T-cell (primary cell): Measurements from ENCODE around the gene SLC7A7. TPM values are rescaled to one million over a fixed set of nuclear protein-coding genes. Genes with fewer than 3 reads are reported as not detected.

Source experiments
- ATAC-seq, 4 experiments: fragments of 200-7000 bp in 3 of 4; fragments of 150-1000 bp in 1 of 4; cut with Tn5 transposase; replicated peaks in 1 of 4; 1 replicate in 3 of 4; 2 replicates in 1 of 4; pipeline ENCODE4 v1.10.0; 2021; ENCODE audit warnings: moderate library complexity in 3 of 4, mild to moderate bottlenecking in 2 of 4, moderate number of reproducible peaks in 1 of 4
- CTCF ChIA-PET, 2 donors: fragments of 300-600 bp; sonication (Branson Sonifier 250); formaldehyde crosslinking; loops; one replicate each; lab custom pipeline; 2022; ENCODE audit warnings: antibody characterized with exemption in 2 of 2; lab: Charles Lee
- POLR2A ChIA-PET, 2 donors: fragments of 300-600 bp; sonication (Branson Sonifier 250); formaldehyde crosslinking; loops; one replicate each; lab custom pipeline; 2022; ENCODE audit warnings: antibody characterized with exemption in 2 of 2; lab: Charles Lee
- DNase-seq, 35 experiments: peaks; one replicate each; pipeline versions ENCODE4 v3.0.0 to v3.0.0-alpha.2; 2013 to 2023
- H3K27ac ChIP-seq: one replicate; pipeline ENCODE4 v1.5.1; 2013; ENCODE audit warnings: low read length
- H3K27me3 ChIP-seq, 2 experiments: replicated peaks in 1 of 2; 1 replicate in 1 of 2; 2 replicates in 1 of 2; pipeline versions ENCODE4 v1.6.1 to v1.7.0; 2013; ENCODE audit warnings: low read length in 1 of 2, mixed read lengths in 1 of 2; ENCODE audit not compliant: control insufficient read depth in 2 of 2, insufficient read depth in 2 of 2; ENCODE audit errors: extremely low read depth in 1 of 2
- H3K36me3 ChIP-seq, 2 donors: 1 replicate in 1 of 2; 2 replicates in 1 of 2; pipeline versions ENCODE4 v1.6.1 to v1.7.0; 2013; ENCODE audit warnings: low read length in 1 of 2; ENCODE audit not compliant: control insufficient read depth in 2 of 2, insufficient read depth in 1 of 2; ENCODE audit errors: extremely low read depth in 1 of 2
- H3K4me1 ChIP-seq, 2 experiments: 1 replicate in 1 of 2; 2 replicates in 1 of 2; pipeline versions ENCODE4 v1.6.1 to v1.7.0; 2013; ENCODE audit warnings: low read length in 2 of 2, mixed read lengths in 1 of 2; ENCODE audit not compliant: insufficient read depth in 2 of 2, control insufficient read depth in 1 of 2; ENCODE audit errors: extremely low read depth in 1 of 2
- H3K4me3 ChIP-seq, 2 donors: 1 replicate in 1 of 2; 2 replicates in 1 of 2; pipeline versions ENCODE4 v1.5.1 to v1.7.0; 2013; ENCODE audit warnings: mild to moderate bottlenecking in 2 of 2, low read length in 1 of 2, moderate library complexity in 1 of 2; ENCODE audit not compliant: control insufficient read depth in 1 of 2; ENCODE audit errors: extremely low read depth in 1 of 2
- H3K9me3 ChIP-seq: 2 replicates; pipeline ENCODE4 v1.7.0; 2013
- H3K27ac Mint-ChIP-seq, 2 donors: one replicate each; pipeline ENCODE4 v1.8.0; 2020 to 2021; ENCODE audit warnings: mild to moderate bottlenecking in 2 of 2, mixed read lengths in 2 of 2
- H3K27me3 Mint-ChIP-seq, 2 donors: one replicate each; pipeline ENCODE4 v1.8.0; 2021 to 2022; ENCODE audit warnings: mixed read lengths in 2 of 2
- H3K36me3 Mint-ChIP-seq: one replicate; pipeline ENCODE4 v1.8.0; 2021; ENCODE audit warnings: mixed read lengths
- H3K4me1 Mint-ChIP-seq, 3 donors: one replicate each; pipeline ENCODE4 v1.8.0; 2020 to 2022; ENCODE audit warnings: mixed read lengths in 3 of 3, mild to moderate bottlenecking in 1 of 3
- H3K4me3 Mint-ChIP-seq, 3 donors: one replicate each; pipeline ENCODE4 v1.8.0; 2020 to 2022; ENCODE audit warnings: mild to moderate bottlenecking in 3 of 3, mixed read lengths in 3 of 3, moderate library complexity in 3 of 3
- H3K9me3 Mint-ChIP-seq, 3 donors: one replicate each; pipeline ENCODE4 v1.8.0; 2020 to 2022; ENCODE audit warnings: mixed read lengths in 3 of 3
- WGBS: methylation state at CpG from one replicate; pipeline ENCODE4 v1.1.5; 2013; ENCODE audit warnings: missing lambda C conversion rate; ENCODE audit not compliant: insufficient coverage; 5-methylcytosine and 5-hydroxymethylcytosine counted together
- total RNA-seq, 35 experiments: library from RNA in 6 of 35; stranded (reverse) in 6 of 35; fragments of 120-200 nt in 1 of 35; gene quantifications; one replicate each; pipeline versions ENCODE4 v1.2.1 to v1.2.4 and lab custom pipeline; 2013 to 2026

SLC7A7 gene
- total RNA-seq, 5 donors from 2014 or later (not counting 1 experiment from before 2014, with no cell fraction given) = 0.75 to 1.8 (median 0.98) TPM; not detected in 1

- Mint-ChIP-seq H3K4me1 (peaks cover 5 to 13% (median 13%) of the 10 kb centered on the region in 3 donors), H3K9me3 (no peaks in the 10 kb centered on the region), H3K27ac (peak overlapping the region in 1 of 2 donors; percentile 39), H3K4me3 (peak overlapping the region; percentile 81 to 90 (median 87)), H3K36me3 (peaks cover 11% of the 10 kb centered on the region), H3K27me3 (peaks cover 13 to 31% of the 10 kb centered on the region in 2 donors)
- peak in 3 of 35 experiments; percentile 8 to 32 (median 13) for DNase-seq
- Histone ChIP-seq H3K27ac (no peak overlapping the region), H3K9me3 (no peaks in the 10 kb centered on the region), H3K36me3 (peaks cover 4 to 17% of the 10 kb centered on the region in 2 donors), H3K4me3 (peak overlapping the region; percentile 43 to 78), H3K4me1 (peaks cover 6 to 21% of the 10 kb centered on the region in 2 experiments), H3K27me3 (peaks cover 0 to 48% of the 10 kb centered on the region in 2 experiments)
- ChIA-PET CTCF (interaction anchor here (0.7 to 0.9 kb wide), 2 partner anchors 16 to 234 kb away, joined by 3 to 4 read pairs; no protein-coding TSS in a partner anchor), POLR2A (interaction anchor here in 1 of 2 donors (0.7 kb wide), 1 partner anchor 1278 kb away, joined by 4 read pairs; the partner anchor contains the start of gene NRL)
- 9% methylated on average over 32 of the region's 57 CpGs for WGBS
- ATAC-seq = peak; percentile 43 to 59 (median 58)
Observed at GRCh38 chr14:22837114-22837749, 22.0 kb upstream of the SLC7A7 start.

- Histone ChIP-seq H3K36me3 (peaks cover 4 to 20% of the 10 kb centered on the region in 2 donors), H3K4me1 (peaks cover 6 to 21% of the 10 kb centered on the region in 2 experiments), H3K27ac (no peak within 1 kb of the TSS), H3K27me3 (peaks cover 0 to 45% of the 10 kb centered on the region in 2 experiments), H3K4me3 (peak within 1 kb of the TSS; percentile 43 to 78), H3K9me3 (no peaks in the 10 kb centered on the region)
- H3K4me1 Mint-ChIP-seq = peaks cover 9 to 21% (median 18%) of the 10 kb centered on the region in 3 donors
- DNase-seq = no peak
- no peak for ATAC-seq
- peaks cover 16% of the 10 kb centered on the region for H3K36me3 Mint-ChIP-seq
- no peaks in the 10 kb centered on the region for H3K9me3 Mint-ChIP-seq
- H3K4me3 Mint-ChIP-seq = peak within 1 kb of the TSS; percentile 81 to 90 (median 87)
- ChIA-PET POLR2A (no interaction called here), CTCF (interaction anchor here (0.5 to 0.7 kb wide), 2 partner anchors 18 to 235 kb away, joined by 3 to 4 read pairs; no protein-coding TSS in a partner anchor)
- H3K27ac Mint-ChIP-seq = peak within 1 kb of the TSS; percentile 29 to 55
- 37% methylated on average over 31 of the region's 46 CpGs for WGBS
- peaks cover 13 to 28% of the 10 kb centered on the region in 2 donors for H3K27me3 Mint-ChIP-seq
Observed at GRCh38 chr14:22836301-22837113, 21.3 kb upstream of the SLC7A7 start, which contains the start of gene MMP14. Gene MMP14, plus strand, starts transcription at chr14:22836585. Its CDS starts 233 bp downstream, at chr14:22836818.

DNA sequence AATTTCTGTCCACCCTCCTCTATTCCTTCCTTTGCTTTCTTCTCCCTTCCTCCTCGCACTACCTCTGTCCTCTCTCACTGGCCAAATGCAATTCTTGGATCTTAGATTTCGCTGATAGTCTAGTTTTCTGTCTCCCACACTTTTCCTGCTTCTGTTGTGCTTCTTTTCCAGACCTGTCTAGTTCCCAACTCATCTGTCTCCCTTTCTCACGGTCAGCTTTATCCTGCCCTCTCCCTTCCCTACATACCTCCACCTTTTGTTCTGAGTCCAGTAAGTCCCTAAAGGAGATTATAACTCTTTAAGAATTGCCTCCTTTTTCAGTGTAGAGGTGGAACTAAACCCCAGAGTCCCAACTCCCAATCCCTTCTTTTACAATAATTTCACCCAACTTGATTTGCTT is 20.3 kb upstream of the SLC7A7 start:
- peaks cover 4 to 27% of the 10 kb centered on the region in 2 donors for H3K36me3 ChIP-seq
- no peak overlapping the region for H3K4me3 ChIP-seq
- CTCF ChIA-PET = interaction anchor here (0.7 to 1.5 kb wide), 3 partner anchors 17 to 266 kb away, joined by 3 to 5 read pairs (median 3); no protein-coding TSS in a partner anchor
- peak overlapping the region; percentile 0 to 29 for H3K27ac Mint-ChIP-seq
- H3K4me1 ChIP-seq = peaks cover 9 to 28% of the 10 kb centered on the region in 2 experiments
- DNase-seq (no peak), ATAC-seq (no peak)
- H3K27ac ChIP-seq = no peak overlapping the region
- POLR2A ChIA-PET = interaction anchor here in 1 of 2 donors (1.2 kb wide), 1 partner anchor 28 kb away, joined by 3 read pairs; no protein-coding TSS in a partner anchor
- H3K9me3 ChIP-seq = no peaks in the 10 kb centered on the region
- peaks cover 0 to 36% of the 10 kb centered on the region in 2 experiments for H3K27me3 ChIP-seq
- peak overlapping the region in 1 of 3 donors; percentile 90 for H3K4me3 Mint-ChIP-seq
- peaks cover 18 to 31% (median 25%) of the 10 kb centered on the region in 3 donors for H3K4me1 Mint-ChIP-seq
- H3K36me3 Mint-ChIP-seq = peaks cover 20% of the 10 kb centered on the region
- WGBS = 100% methylated on average over 2 of the region's 3 CpGs
- H3K9me3 Mint-ChIP-seq = no peaks in the 10 kb centered on the region
- H3K27me3 Mint-ChIP-seq = peaks cover 9 to 24% of the 10 kb centered on the region in 2 donors

DNA sequence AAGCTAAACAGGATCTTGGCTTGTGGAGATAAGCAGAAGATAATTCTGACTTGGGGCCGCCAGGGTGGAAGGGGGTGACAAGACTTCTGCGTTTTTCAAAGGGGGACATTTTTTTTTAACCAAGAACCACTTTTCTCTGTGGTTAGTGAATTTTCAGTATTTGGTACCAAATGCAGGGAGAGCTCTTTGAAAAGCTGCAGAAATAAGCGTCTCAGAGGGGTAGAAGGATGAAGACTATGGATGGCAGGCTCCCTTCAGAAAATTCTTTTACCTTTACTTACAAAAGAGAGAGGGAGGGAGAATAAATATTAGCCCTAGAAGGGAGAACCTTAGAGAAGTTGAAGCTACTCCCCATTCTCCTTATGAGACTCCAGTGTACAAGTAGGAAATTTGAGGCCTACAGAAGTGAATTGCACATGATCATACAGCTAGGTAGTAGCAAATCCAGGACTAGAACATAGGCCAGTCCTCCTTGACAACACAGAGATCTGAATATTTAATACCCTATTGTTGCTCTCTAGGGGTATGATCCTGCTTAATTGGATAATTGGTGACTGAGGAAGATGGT is 15.3 kb upstream of the SLC7A7 start:
- Mint-ChIP-seq H3K4me1 (peaks cover 22 to 32% (median 28%) of the 10 kb centered on the region in 3 donors), H3K9me3 (peaks cover 0 to 3% (median 0%) of the 10 kb centered on the region in 3 donors), H3K27me3 (no peaks in the 10 kb centered on the region), H3K36me3 (peaks cover 20% of the 10 kb centered on the region), H3K4me3 (peak overlapping the region; percentile 89 to 93 (median 90)), H3K27ac (peak overlapping the region; percentile 91 to 97)
- WGBS = no CpG with 5 or more reads among the region's 3 CpGs
- DNase-seq (peak in 2 of 35 experiments; percentile 19 to 31), ATAC-seq (peak; percentile 7 to 25 (median 15))
- Histone ChIP-seq H3K27me3 (peaks cover 0 to 11% of the 10 kb centered on the region in 2 experiments), H3K4me1 (peaks cover 7 to 19% of the 10 kb centered on the region in 2 experiments), H3K4me3 (peak overlapping the region; percentile 85 to 99), H3K36me3 (peaks cover 4 to 27% of the 10 kb centered on the region in 2 donors), H3K9me3 (no peaks in the 10 kb centered on the region), H3K27ac (no peak overlapping the region)
- ChIA-PET POLR2A (interaction anchor here in 1 of 2 donors (0.5 to 1.0 kb wide), 6 partner anchors 65 to 675 kb away, joined by 3 to 6 read pairs (median 4); partner anchors contain the start of genes ACIN1 and C14orf119), CTCF (interaction anchor here (0.6 to 2.0 kb wide), 8 partner anchors 22 to 261 kb away, joined by 3 to 7 read pairs (median 4); partner anchors contain the start of genes DAD1 (in 1 of the 2) and PSMB5 (in 1 of the 2))

DNA sequence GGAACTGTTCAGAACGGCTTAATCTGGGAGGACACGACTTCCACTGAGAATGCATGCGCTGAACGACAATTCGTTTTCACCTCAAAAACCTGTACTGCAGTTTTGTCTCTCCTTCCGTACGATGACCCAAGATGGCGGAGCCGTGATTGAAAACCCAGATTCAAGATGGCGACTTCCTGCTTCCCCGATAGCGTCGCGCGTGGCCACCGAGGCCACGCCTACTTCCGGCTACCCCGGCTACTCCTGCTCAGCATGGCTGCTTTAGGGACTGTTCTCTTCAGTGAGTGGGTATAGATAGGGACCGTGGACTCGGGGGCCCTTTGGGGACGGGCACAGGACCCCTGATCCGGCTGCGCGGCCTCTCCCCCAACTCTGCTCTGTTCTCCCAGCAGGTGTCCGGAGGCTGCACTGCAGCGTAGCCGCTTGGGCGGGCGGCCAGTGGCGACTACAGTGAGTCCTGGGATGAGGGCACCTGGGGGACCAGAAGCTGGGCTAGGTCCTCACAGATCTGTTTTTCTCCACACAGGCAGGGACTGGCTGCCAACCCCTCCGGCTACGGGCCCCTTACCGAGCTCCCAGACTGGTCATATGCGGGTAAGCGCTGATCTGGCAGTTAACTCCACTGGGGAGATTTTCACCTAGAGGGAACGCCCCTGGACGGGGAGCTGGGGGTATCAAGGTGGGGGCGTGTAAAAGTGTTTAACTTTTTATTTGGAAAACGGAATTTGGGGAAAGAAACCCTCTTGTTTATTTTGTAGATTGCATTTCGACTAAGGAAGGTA is 14.6 kb upstream of the SLC7A7 start, which contains the start of gene MRPL52:
Gene MRPL52, plus strand, starts transcription at position 227 of the 782 bp plus-strand sequence. Its CDS starts 26 bp downstream, at position 253.
- peak within 1 kb of the TSS; percentile 85 to 99 for H3K4me3 ChIP-seq
- ChIA-PET POLR2A (interaction anchor here in 1 of 2 donors (0.5 to 1.0 kb wide), 5 partner anchors 64 to 674 kb away, joined by 3 to 5 read pairs (median 3); partner anchors contain the start of genes ACIN1 and C14orf119), CTCF (interaction anchor here (0.7 to 2.0 kb wide), 7 partner anchors 23 to 260 kb away, joined by 3 to 7 read pairs (median 4); partner anchors contain the start of genes DAD1 (in 1 of the 2) and OXA1L (in 1 of the 2))
- H3K27ac ChIP-seq = peak within 1 kb of the TSS; percentile 77
- peaks cover 0 to 11% of the 10 kb centered on the region in 2 experiments for H3K27me3 ChIP-seq
- Mint-ChIP-seq H3K36me3 (peaks cover 17% of the 10 kb centered on the region), H3K9me3 (peaks cover 0 to 3% (median 0%) of the 10 kb centered on the region in 3 donors), H3K27ac (peak within 1 kb of the TSS; percentile 91 to 97), H3K4me1 (peaks cover 26 to 34% (median 31%) of the 10 kb centered on the region in 3 donors), H3K4me3 (peak within 1 kb of the TSS; percentile 89 to 93 (median 90)), H3K27me3 (no peaks in the 10 kb centered on the region)
- DNase-seq = peak; percentile 74 to 95 (median 90)
- H3K9me3 ChIP-seq = no peaks in the 10 kb centered on the region
- H3K4me1 ChIP-seq = peaks cover 9 to 22% of the 10 kb centered on the region in 2 experiments
- WGBS = 0% methylated on average over 37 of the region's 41 CpGs
- H3K36me3 ChIP-seq = peaks cover 1 to 27% of the 10 kb centered on the region in 2 donors
- ATAC-seq = peak; percentile 95 to 99 (median 98)
